M059J (cell line): ENCODE data around the gene SELENOS. TPM values are rescaled to one million over a fixed set of nuclear protein-coding genes. Genes with fewer than 3 reads are reported as not detected.
"Not testable (repeated sequence)": the region's sequence is repeated elsewhere in the genome, so short reads cannot be mapped to it uniquely, and the experiment has no call there.

ENCODE experiments used
- DNase-seq: peaks from one replicate; pipeline ENCODE4 v3.0.0-alpha.2; 2012; ENCODE audit warnings: low read depth
- total RNA-seq: library from RNA; depleted of rRNA; stranded (reverse); fragments of >200 nt; shearing (Covaris generic); gene quantifications from 2 replicates; pipeline ENCODE4 v1.2.3, GENCODE V29; 2014

Gene SELENOS
- total RNA-seq, 1 experiment from 2014 or later = 86.5 TPM

GRCh38 chr15:101310161-101310480 is 32.8 kb upstream of the SELENOS start:
- DNase-seq = no peak

GRCh38 chr15:101309436-101310160 is 32.3 kb upstream of the SELENOS start:
- no peak for DNase-seq

DNA sequence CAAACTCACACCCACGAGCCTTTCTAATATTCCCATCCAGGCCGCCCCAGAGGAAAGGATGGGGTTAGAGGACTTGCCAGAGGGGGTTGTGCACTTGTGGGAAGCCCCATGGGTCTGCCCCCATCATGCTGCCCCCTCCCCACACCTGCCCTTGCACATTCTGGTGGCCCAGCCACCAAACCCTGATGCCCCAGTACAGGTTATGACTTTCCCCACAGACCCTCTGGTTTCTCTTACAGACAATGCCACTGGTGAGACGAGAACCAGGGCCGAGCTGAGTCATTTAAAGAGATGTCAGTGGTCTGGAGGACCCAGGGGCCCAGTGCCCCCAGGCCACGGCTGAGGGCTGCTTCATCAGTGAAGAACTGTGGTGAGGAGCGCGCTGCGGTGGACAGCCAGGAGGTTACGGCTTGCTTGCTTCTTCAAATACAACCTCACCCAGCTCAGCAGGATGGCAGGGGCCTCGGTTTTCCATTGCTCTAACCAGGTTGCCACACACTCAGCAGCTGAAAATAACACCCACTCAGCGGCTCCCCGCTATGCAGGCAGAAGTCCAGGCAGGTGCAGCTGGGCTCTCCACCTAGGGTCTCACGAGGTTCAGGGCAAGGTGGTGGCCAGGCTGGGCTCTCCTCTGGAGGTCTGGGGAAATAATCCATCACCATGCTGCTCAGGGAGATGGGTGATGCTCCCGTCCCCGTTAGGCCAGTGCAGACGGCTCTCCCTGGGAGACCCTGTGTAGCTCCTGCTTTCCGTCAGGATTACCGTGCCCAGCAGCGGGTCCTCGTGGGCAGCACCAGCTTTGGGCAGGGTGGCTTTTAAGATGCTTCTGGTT is 31.5 kb upstream of the SELENOS start:
- DNase-seq = no peak

DNA sequence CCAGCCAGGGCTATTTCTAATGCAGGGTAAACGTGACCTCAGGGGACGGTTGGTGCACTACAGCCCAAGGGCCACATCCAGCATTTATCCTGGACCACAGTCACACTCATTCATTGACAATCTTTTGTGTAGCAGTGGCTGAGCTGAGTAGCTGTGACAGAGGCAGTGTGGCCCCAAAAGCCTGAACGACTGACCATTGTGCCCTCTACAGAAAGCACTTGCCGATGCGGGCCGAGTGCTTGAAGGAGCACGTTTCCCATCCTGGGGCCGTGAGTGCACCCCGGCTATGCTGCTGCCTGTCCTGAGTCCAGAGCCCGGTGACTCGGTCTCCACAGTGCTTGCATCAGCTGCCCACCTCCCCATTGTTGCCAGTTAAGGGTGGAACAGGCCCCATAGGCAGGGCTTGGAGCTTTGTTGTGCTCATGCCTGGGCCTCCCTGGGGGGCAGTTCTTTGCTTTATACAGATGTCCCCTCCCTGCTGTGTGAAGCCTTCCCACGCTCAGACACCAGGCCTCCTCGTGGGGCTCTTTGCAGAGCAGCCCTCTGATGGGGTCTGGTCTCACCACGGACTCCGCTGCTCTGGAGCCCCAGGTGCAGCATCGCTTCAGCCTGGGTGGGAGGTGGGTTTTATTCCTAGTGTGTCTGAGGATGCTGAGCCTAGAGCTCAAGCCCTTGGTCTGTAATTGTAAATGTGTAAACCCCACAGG is 30.8 kb upstream of the SELENOS start:
- DNase-seq = no peak

DNA sequence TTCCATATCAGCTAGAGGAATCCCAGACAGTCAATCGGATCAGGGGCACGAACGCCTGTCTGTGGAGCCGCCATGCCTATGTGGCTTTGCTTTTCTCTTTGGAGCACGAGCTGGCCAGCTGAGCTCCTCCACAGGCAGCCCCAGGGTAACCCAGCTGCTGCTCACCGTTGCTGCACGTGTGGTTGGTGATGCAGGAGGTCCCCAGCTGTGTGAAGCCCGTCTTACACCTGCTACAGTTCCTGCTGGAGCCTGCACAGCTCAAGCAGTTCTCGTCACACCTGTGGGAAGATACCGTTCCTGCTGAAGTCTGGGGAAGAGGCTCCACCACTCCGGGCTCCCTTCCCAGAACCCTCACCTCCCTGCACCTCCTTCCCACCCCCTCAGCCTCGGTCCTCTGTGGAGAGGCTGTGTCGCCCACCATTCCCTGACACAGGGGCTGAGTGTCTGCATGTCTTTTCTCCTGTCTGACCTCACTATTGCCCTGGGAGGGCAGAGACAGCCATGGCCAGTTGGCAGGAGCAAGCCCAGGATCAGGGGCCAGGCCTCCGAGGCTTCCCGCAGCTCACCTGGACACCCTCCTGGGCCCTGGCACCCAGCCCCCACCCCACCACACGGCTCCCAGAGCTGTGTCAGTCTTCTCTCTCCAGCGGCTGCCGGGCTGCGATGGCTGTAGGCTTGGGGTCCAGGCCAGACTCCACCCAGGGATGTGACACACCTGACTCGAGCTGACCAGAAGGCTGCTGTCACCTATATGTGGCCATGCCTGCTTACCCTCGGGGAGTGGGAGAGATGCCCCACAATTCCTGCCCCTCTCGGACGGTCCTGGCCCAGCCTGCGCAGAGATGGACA is 30.0 kb upstream of the SELENOS start:
- DNase-seq = no peak

DNA sequence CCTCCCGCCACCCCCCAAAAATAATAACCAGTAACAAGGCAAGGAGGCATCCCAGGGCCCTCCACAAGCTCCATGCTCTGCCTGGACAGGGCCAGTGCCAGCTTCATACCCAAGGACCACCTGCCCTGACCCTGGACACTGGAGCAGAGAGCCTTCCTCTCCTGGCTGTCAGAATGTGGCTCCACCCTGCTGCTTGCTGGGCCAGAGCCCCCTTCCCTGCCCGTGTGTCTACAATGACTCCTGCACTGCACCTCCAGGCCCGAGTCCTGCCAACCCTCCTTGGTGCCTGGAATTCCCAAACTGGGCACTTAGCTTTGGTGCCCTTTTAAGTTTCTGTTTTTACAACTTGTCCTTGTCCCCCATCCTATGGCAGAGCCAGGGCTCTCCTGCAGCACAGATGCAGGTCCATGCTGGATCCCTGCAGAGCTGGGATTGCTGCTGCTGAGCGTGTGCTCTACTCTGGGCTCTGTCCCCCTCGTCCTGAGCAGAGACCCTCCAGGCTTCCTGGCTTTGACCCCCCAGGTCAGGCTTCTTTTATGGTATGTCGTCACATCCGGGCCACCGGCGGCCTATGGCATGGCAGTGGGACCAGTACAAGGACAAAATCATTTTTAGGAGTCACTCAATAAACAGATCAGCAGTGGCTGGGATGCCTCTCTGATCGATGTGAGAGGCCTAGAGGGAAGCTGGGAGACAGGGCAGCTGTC is 29.2 kb upstream of the SELENOS start:
- DNase-seq = no peak

DNA sequence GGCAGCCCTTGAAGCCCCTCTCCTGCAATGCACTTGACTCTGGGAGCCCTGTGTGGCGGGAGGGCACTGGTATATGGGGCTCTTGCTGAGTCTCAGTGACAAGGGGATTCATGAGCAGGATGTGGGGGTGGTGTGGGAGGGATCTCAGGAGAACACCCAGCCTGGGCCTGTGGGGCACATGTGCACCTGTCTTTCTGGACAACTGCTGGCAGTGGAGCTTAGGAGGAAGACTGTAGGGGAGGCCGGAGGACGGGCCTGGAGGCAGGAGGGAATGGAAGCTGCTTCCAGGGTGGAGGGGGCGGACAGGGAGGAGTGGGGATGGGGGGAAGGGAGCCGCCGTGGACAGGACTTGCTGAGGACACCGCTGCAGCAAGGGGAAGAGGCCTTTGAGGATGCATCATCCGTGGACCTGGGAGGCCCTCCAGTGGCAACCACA is 28.6 kb upstream of the SELENOS start:
- DNase-seq = no peak

DNA sequence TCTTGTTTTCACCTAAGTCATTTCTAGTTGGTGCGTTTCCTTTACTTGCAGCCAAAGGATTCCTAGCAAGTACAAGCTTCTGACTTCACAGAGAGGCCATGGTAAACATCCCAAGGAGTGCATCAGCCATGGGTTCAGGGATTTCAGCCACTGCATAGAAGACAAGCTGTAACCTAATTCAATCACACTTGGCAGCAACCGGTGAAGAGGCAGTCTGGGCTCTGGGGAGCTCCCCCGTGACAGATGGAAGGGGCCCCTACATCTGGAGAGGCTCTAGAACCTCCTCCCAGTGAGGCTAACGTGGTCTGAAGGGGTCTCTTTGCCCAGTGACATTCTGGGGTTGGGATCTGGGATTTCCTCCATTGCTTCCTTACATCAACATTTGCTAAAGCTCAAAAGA is 26.1 kb upstream of the SELENOS start:
- DNase-seq = no peak

DNA sequence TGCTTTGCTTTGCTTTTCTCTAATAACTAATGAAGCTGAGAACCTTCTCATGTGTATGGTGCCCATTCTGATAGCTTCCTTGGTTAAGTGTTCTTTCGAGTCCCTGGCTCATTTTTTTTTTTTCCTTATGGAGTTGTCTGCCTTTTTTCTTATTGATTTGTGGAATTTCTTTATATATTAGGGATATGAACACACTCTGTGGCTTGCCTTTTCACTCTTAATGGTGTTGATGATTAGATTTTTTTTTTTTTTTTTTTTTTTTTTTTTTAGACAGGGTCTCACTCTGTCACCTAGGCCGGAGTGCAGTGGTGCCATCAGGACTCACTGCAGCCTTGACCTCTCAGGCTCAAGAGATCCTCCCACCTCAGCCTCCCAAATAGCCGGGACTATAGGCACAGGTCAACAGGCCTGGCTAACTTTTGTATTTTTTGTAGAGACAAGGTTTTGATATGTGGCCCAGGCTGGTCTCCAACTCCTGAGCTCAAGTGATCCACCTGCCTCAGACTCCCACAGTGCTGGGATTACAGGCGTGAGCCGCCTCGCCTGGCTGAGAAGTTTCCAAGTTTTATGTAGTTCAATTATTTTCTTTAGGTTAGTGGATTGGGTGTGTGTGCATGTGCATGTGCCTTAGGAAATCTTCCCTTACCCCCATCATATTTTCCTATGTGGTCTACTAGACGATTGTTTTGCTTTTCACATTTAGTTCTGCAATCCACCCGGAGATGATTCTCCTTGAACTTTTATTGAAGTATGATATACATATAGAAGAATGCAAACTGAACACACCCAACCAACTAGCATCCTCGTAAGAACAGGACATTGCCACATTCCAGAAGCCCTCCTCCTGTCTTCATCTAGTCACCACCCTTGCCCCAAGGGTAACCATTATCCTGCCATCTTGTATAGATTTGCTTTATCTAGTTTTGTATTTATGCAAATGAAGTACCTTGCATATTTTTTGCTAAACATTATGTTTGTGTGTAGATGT is 19.4 kb upstream of the SELENOS start:
- no peak for DNase-seq

DNA sequence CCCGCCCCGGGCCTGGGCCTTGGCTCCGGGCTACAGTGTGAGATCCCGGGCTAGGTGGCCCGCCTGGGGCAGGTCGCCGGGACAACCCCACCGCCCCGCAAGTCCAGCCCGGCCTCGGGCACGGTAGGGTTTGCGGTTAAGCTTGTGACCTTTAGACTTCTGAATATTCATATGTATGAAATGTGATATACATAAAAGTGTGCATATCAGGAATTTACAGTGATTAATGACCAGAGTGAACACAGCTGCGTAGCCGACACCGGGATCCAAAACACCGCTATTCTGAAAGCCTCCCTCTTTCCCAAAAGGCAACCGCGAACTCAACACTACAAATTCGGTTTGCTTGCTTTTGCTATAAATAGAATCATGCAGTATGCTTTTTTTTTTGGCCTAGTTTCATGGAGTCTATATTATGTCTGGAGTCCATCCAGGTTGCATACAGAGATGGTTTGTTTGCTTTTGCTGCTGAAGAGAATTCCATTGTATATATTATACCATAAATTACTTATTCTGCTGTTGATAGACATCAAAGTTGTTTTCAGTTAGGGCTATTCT is 18.4 kb upstream of the SELENOS start:
- no peak for DNase-seq

DNA sequence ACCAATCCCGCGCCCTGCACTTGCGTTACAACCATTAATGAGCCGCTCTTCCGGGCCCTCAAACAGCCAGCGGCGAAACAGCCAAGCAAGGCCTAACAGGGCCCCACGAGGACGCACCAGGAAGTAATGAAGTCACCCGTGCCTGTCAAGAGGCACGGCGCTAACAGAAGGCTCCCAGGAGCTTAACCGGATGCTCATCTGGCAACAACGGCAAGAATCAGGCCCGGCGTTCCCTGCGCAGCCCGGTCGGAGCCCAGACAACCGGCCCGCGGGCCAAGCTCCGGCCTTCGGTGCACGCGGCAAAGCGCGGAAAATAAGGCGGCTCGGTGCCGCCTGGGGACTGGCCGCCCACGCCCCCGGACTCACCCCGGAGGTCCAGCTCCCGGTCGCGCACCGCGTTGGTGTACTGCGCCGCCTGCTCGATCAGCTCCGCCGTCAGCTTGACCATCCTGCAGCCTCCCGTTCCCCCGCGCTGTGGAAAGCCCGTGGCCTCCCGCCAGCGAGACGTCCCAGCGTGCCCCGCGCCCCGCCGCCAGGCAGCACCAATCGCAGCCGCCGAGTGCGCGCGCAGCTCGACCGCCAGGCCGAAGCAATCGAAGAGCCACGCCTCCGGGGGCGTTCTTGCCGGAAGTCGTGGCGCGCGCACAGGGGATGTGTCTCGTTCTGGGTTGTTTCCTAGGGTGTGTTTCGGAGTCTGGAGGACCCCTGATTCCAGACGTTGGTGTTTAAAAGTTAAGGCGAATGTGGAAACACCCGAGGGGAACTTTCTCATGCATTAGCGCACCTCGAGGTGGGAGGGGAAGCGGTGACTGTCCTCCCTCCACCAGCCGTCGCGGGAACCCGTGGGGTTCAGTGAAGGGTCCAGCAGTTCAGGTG is 17.7 kb upstream of the SELENOS start, which contains the start of gene SNRPA1:
Gene SNRPA1 (minus strand): TSS at position 518 of the 876 bp plus-strand sequence. CDS start 70 bp downstream, at position 448.
- DNase-seq = peak; percentile 89

DNA sequence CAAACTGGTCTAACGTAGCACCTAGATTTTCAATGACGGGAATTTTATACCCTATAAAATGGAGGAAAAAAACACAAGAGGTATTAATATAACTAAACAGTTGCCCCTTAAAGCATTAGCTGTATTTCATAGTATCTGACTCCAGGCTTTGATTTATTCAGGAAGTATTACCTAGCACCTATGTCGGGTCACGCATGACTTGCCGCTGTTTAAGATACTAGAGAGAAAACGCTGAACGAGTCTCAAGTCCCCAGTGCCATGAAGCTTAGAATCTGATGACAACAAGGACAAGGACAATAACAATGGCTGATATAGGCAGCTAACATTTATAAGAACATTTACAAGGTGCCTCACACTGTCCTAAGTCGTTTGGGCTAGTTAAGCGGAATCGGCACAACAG is 15.8 kb upstream of the SELENOS start:
- DNase-seq = no peak

DNA sequence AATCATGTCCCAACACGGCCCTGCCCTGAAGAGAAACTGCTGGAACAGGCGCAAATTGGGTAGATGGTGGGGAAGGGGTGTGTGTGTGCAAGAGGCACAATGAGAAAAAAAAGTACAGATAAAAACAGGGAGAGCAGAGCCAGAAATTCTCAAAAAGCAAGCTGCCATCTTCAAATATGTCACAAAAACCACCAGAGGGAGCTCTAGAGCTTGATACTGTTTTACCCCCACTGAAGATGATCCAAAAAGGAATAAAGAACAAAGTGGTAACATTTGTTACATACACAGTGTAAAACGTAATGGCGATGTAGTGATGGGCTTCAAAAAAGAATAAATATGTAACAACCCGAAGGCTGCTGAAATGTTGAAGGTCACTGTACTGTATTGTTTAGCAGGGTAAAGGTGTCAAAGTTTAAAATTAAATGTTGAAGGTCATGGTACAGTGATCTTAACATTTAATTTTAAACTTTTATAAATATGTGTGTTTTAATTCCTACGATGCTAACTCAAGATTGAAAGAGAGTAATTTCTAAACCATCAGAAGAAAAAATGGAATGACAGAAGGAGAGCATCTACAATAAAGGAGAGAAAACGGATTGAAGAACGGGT is 11.7 kb upstream of the SELENOS start:
- DNase-seq = peak; percentile 46

DNA sequence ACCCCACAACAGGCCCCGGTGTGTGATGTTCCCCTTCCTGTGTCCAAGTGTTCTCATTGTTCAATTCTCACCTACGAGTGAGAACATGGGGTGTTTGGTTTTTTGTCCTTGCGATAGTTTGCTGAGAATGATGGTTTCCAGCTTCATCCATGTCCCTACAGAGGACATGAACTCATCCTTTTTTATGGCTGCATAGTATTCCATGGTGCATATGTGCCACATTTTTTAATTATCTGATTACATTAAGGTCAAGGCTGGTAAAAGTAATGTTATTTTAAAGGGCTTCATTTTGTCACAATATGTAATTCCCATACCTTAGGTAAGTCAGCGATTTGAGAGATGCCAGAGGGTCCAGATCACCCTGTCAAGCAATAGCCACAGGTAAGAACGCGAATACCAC is 10.1 kb upstream of the SELENOS start:
- not testable (repeated sequence) for DNase-seq

DNA sequence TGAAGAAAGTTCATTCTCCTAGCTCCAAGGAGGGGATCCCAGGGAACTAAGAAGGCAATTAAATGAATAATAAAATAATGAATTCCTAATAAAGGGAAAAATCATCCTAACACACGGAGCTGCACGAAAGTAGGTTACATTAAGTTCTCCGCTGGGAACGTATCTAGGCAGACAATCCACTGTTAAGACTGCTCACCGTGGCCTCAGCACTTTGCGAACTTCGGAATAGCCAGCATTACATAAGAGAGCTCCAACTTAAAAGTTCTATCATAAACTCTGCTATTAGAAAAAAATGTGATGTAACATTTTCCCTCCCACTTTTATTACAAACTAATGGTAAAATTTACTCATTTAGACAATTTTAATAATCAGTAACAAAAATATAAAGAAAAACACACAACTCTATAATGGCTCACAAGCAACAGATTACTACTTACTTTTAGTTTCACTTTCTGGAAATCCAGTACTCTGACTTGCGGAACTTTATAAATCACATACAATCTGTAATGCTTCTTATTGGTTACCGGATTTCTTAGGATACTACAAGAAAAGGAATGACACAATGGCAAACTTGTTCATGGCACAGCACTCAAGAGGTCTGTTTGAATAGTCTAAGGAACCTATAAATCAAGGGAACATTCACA is 9.3 kb upstream of the SELENOS start:
- DNase-seq = no peak

- DNase-seq = no peak
Observed at GRCh38 chr15:101283931-101284330, 6.6 kb upstream of the SELENOS start.

DNA sequence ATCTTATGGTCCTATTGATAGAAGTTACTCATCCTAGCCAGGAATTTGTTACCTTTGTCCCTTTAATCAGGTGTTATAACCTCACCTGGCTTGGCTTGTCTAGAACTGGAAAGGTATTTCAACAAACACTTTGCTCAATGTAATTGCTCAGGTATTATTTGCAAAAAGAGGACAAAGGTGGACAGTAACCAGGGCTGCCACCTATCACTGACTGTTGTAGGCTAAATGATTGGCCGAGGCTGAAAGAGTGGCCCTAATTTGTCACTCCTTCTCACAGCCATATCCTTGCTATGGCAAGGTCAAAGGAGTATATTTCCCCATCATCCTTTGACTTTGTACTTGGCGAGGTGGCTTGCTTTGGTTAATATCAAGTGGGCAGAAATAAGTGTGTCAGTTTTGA is 2.7 kb upstream of the SELENOS start:
- no peak for DNase-seq
